Brain microvascular endothelial cell (primary cell): ENCODE results near the gene MAN1A2.

Experiments used
- DNase-seq: peaks from one replicate; pipeline ENCODE4 v3.0.0-alpha.2; 2020
- H3K27ac ChIP-seq: fragments of 250-450 bp; sonication (Bioruptor Pico); 2 replicates; pipeline ENCODE4 v1.5.1; 2020; ENCODE audit warnings: mild to moderate bottlenecking, moderate library complexity
- H3K27me3 ChIP-seq: fragments of 250-450 bp; sonication (Bioruptor Pico); replicated peaks from 2 replicates; pipeline ENCODE4 v1.5.1; 2020; ENCODE audit warnings: mild to moderate bottlenecking
- H3K36me3 ChIP-seq: fragments of 250-450 bp; sonication (Bioruptor Pico); replicated peaks from 2 replicates; pipeline ENCODE4 v1.5.1; 2020; ENCODE audit warnings: mild to moderate bottlenecking
- H3K4me3 ChIP-seq: 2 replicates; pipeline ENCODE4 v1.5.1; 2011; ENCODE audit warnings: low read depth, mild to moderate bottlenecking, control low read depth, low read length, moderate library complexity
- in situ Hi-C: cut with HindIII; loops from 2 replicates; pipeline ENCODE4 v1.10.0; 2017; ENCODE audit warnings: low sequenced_read_pairs, low pct_ligation_motif_present
- TF ChIP-seq, protein P1 (sequence below): IDR thresholded peaks from 2 replicates; pipeline ENCODE4 v1.5.1; 2011; ENCODE audit warnings: low read depth, mild to moderate bottlenecking, moderate library complexity, low read length, control low read depth, inconsistent platforms; ENCODE audit errors: missing control alignments

The MAN1A2 gene

DNA sequence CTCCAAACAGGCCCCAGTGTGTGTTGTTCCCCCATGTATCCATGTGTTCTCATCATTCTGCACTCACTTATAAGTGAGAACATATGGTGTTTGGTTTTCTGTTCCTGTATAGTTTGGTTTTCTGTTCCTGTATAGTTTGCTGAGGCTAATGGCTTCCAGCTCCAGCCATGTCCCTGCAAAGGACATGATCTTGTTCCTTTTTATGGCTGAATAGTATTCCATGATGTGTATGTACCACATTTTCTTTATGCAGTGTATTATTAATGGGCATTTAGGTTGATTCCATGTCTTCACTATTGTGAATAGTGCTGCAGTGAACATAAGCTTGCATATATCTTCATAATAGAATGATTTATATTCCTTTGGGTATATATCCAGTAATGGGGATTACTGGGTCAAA, 111.8 kb downstream of the MAN1A2 start:
- Histone ChIP-seq H3K36me3 (no peaks in the 10 kb centered on the region), H3K4me3 (no peak overlapping the region), H3K27me3 (no peaks in the 10 kb centered on the region), H3K27ac (no peak overlapping the region)
- TF ChIP-seq, protein P1, sequence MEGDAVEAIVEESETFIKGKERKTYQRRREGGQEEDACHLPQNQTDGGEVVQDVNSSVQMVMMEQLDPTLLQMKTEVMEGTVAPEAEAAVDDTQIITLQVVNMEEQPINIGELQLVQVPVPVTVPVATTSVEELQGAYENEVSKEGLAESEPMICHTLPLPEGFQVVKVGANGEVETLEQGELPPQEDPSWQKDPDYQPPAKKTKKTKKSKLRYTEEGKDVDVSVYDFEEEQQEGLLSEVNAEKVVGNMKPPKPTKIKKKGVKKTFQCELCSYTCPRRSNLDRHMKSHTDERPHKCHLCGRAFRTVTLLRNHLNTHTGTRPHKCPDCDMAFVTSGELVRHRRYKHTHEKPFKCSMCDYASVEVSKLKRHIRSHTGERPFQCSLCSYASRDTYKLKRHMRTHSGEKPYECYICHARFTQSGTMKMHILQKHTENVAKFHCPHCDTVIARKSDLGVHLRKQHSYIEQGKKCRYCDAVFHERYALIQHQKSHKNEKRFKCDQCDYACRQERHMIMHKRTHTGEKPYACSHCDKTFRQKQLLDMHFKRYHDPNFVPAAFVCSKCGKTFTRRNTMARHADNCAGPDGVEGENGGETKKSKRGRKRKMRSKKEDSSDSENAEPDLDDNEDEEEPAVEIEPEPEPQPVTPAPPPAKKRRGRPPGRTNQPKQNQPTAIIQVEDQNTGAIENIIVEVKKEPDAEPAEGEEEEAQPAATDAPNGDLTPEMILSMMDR, result no peak
- in situ Hi-C loops, result no loop called here
- DNase-seq, result no peak

DNA sequence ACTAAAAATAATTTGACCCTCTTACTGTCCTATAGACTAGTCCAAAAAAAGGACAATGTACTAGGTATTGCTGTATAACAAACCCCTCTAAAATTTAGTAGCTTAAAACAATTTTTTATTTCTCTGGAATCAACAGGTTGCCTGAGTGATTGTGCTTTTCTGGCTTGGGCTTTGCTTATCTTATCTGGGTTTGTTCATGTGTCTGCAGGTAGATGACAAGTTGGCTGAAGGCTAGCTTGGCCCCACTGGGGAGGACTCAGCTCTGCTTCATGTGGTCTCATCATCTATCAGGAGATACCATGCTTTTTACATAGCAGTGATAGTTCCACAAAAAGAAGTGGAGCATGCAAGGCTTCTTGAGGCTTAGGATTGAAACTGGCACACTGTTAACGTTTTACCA, 114.2 kb downstream of the MAN1A2 start:
- Histone ChIP-seq H3K27me3 (no peaks in the 10 kb centered on the region), H3K4me3 (no peak overlapping the region), H3K27ac (no peak overlapping the region), H3K36me3 (no peaks in the 10 kb centered on the region)
- in situ Hi-C loops, result no loop called here
- TF ChIP-seq, protein P1, result no peak
- DNase-seq, result no peak

DNA sequence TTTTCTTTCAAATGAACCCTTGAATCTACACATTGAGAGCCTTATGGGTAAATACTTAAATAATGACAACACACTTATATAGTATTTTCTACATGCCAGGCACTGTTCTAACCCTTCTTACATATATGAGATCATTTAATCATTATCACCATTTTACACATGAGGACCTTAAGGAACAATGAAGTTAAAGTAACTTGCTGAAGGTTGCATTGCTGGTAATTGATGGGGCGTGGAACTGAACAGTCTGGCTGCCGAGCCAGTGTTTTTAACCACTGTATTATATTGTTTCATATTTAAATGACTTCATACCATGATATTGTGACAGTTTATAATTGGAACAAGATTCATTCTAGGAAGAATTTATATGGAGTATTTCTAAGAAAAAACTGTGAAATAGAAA, 126.7 kb downstream of the MAN1A2 start:
- Histone ChIP-seq H3K27me3 (no peaks in the 10 kb centered on the region), H3K4me3 (no peak overlapping the region), H3K27ac (no peak overlapping the region), H3K36me3 (no peaks in the 10 kb centered on the region)
- no peak for DNase-seq
- TF ChIP-seq, protein P1, result no peak
- in situ Hi-C loops, result no loop called here

DNA sequence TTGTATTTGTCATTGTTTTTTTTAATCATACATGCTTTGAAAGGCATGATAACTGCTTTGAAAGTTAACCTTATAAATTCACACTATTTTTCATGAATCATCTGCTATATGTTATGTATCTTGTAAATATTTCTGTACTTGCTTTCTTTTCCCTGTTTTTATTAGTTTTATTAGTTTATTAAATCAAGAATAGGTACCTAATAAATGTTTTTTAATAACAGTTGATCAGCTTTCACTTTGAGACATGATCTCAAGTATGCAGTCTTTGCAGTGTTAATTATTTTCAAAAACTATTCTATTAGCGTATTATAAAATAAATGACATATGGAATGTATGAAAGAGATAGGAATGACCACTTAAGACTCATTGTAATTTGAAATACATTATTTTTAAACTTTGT, 127.8 kb downstream of the MAN1A2 start:
- no peak overlapping the region for H3K4me3 ChIP-seq
- DNase-seq, result no peak
- H3K27ac ChIP-seq, result no peak overlapping the region
- no peaks in the 10 kb centered on the region for H3K36me3 ChIP-seq
- TF ChIP-seq, protein P1, result no peak
- H3K27me3 ChIP-seq, result no peaks in the 10 kb centered on the region
- in situ Hi-C loops, result no loop called here

DNA sequence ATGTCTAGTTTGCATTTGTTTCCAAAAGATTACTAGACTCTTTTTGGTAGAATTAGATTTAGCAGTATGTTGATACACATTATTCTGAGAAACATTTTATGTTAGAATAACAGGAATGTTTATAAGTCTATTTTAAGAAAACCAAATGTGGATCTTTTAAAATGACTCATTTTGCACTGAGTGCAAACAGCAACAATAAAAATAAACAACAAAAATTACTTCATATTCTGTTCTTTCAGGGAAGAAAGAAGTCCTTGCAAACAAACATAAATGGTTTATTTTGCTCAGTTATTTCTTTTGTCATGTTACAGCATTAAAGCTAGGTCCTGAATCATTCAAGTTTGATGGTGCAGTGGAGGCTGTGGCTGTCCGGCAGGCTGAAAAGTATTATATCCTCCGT, 131.8 kb downstream of the MAN1A2 start:
- H3K27me3 ChIP-seq, result no peaks in the 10 kb centered on the region
- H3K36me3 ChIP-seq, result no peaks in the 10 kb centered on the region
- DNase-seq, result no peak
- no peak overlapping the region for H3K27ac ChIP-seq
- TF ChIP-seq, protein P1, result no peak
- H3K4me3 ChIP-seq, result no peak overlapping the region
- in situ Hi-C loops, result no loop called here

DNA sequence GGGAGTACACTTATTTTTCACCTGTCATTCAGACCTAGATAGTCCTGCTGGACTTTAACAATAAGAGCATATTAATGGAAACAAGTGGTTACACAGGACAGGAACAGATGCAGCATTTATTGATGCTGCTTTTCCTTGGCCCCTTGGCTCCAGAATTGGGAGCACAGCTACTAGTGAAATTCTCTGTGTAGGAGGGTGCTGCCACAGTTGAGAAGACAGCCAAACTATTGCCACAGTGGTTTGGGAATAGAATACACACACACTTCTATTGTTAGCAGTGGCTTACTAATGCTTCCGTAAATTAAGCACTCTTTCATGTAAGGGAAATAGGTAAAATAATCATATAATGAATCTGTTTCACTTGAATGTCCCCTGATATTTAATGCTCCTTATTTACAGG, 133.3 kb downstream of the MAN1A2 start:
- no peak for DNase-seq
- Histone ChIP-seq H3K27ac (no peak overlapping the region), H3K27me3 (no peaks in the 10 kb centered on the region), H3K4me3 (no peak overlapping the region), H3K36me3 (no peaks in the 10 kb centered on the region)
- in situ Hi-C loops, result no loop called here
- TF ChIP-seq, protein P1, result no peak
